Measurements from ENCODE around the gene B4GAT1.
"Not testable (repeated sequence)": the region's sequence is repeated elsewhere in the genome, so short reads cannot be mapped to it uniquely, and the experiment has no call there.

The B4GAT1 gene

DNA sequence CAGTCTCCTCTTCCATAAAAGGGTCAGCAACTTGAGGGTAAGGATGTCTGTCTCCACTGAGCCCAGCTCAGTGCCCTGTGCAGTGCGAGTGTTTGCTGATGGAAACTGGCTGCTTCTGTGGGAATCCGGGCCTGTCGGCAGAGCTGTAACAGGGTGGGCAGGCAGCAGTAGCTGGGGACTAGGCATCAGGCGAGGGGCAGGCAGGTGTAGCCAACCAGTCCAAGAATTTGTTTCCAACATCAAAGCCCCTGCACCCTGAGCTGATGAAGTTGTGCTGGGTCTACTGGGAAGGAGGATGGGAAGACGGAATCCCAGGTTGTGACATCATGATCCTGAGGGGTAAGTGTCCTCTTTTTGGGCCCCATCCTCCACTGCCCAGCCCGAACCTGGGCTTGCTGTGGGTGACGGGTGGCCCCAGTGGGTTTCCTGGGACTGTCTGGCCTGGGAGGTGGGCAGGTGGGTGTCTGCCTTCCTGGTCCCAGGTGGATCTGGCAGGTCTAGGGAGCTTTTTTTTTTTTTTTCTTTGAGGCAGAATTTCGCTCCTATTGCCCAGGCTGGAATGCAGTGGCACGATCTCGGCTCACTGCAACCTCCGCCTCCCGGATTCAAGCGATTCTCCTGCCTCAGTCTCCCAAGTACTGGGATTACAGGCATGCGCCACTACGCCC lies 13.1 kb upstream of the B4GAT1 start:
- TF ChIP-seq, protein P1, sequence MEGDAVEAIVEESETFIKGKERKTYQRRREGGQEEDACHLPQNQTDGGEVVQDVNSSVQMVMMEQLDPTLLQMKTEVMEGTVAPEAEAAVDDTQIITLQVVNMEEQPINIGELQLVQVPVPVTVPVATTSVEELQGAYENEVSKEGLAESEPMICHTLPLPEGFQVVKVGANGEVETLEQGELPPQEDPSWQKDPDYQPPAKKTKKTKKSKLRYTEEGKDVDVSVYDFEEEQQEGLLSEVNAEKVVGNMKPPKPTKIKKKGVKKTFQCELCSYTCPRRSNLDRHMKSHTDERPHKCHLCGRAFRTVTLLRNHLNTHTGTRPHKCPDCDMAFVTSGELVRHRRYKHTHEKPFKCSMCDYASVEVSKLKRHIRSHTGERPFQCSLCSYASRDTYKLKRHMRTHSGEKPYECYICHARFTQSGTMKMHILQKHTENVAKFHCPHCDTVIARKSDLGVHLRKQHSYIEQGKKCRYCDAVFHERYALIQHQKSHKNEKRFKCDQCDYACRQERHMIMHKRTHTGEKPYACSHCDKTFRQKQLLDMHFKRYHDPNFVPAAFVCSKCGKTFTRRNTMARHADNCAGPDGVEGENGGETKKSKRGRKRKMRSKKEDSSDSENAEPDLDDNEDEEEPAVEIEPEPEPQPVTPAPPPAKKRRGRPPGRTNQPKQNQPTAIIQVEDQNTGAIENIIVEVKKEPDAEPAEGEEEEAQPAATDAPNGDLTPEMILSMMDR (IDR thresholded peaks at IDR 0.05; ENCODE audit: insufficient read depth, missing control alignments): no peak
- FAIRE-seq (no peak), DNase-seq (ENCODE audit: insufficient read length, low spot score) (no peak)

DNA sequence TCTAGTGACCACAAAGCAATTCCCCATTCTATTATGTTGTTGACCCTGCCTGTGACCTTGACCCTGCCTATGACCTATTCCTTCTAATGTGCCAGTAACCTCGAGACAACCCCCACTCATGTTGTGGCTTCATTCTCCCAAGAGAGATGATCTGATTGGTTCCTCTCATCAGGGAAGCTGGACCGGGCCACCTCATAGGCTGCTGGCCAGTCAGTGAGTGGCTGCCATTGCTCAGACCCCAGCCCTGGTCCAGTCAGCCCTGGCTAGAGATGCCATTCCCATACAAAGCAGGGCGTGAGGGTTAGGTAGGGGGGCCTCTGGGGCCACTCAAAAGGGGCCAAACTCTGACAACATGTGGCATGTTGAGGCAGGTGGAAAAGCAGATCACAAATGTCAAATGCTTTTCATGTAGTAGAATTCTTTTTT lies 12.2 kb upstream of the B4GAT1 start:
- no peak for DNase-seq (ENCODE audit: insufficient read length, low spot score)
- no peak for FAIRE-seq
- TF ChIP-seq, protein P1 (IDR thresholded peaks at IDR 0.05; ENCODE audit: insufficient read depth, missing control alignments): no peak

DNA sequence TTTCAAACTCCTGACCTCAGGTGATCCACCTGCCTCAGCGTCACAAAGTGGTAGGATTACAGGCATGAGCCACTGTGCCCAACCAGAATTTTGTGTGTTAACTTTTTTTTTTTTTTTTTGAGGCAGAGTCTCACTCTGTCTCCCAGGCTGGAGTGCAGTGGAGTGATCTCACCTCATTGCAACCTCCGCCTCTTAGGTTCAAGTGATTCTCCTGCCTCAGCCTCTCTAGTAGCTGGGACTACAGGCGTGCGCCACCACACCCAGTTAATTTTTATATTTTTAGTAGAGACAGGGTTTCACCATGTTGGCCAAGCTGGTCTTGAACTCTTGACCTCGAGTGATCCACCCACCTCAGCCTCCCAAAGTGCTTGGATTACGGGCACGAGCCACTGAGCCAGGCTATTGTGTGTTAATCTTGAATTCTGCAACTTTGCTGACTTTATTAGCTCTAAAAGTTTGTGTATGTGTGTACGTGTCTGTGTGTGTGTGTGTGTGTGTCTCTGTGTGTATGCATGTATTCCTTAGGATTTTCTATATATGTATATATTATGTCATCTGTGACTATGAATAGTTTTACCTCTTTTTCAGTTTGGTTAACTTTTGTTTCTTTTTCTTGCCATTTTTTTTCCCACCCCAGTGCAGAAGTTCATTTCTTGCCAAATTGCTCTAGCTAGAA lies 3.3 kb upstream of the B4GAT1 start:
- not testable (repeated sequence) for FAIRE-seq; DNase-seq (ENCODE audit: insufficient read length, low spot score)

DNA sequence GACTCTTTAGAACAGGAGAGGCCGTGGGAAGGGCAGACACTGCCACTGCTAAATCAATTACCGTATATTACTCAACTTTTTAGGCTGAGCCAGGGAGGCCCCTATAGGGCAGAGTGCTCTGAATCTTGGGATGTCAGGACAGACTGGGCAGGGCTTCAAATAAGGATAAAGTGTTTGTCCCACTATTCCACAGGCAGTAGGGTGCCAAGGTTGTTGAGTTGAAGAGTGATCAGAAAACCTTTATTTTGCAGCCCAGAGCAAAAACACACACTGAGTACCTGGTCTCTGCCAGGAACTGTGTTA lies 1.6 kb upstream of the B4GAT1 start:
- TF ChIP-seq, protein P1 (IDR thresholded peaks at IDR 0.05; ENCODE audit: insufficient read depth, missing control alignments): no peak
- DNase-seq (ENCODE audit: insufficient read length, low spot score): no peak
- FAIRE-seq: no peak

DNA sequence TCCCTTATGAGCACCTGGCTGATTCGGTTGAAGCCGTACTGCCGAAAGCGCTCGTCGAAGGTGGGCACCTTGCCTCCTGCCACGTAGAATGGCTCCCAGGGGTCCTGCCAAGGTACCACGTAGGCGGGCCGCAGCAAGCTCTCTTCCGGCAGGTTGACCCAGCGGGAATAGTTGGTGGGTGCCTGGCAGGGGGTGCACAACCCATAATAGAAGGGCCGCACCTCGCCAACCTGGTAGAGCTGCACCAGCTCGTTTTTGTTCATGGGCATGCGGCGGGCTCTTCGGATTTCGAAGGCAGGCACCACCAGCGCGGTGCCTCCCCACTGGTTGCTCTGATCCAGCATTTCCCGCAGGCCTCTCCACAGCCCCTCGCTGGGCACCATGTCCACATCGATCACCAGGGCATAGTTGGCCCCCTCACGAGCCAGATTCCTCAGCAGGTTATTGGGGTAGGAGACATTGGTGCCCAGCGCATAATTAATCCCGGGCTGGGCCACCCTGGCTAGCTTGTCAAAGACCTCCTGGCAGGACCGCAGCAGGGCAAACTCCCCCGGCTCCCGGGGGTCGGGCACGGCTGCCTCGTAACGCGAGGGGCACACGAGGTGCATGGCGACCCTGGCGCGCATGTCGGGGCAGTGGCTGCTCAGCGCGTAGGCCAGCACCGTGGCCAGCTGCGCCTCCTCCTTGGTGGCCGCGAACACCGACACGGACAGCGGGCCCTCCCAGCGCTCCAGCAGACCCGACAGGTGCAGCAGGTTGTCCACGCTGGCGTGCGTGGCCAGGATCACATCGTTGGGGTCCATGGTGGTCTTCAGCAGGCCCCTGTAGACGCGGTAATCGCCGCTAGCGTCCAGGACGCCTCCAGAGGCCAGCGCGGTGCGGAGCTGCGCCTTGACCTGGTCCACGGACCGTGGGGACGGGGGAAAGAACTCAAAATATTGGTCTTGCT lies 679 bp downstream of the B4GAT1 start:
- FAIRE-seq (no peak), DNase-seq (ENCODE audit: insufficient read length, low spot score) (no peak)
- TF ChIP-seq, protein P1 (IDR thresholded peaks at IDR 0.05; ENCODE audit: insufficient read depth, missing control alignments): no peak

DNA sequence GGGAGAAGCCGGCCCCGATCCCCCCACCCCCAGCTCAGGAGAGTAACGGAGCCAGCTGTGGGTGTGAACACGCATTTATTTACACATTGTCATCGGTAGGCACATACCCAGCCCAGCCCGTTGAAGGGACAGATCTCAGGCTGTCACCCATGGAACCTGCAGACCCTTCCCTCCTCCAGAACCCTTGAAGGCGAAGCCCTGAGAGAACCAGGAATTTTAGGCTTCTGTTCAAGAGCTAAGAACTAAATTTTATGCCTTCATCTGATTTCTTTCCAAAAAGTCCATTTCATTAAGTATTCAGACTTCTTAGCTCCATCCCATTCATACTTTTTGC lies 2.1 kb downstream of the B4GAT1 start:
- no peak for FAIRE-seq
- TF ChIP-seq, protein P1 (IDR thresholded peaks at IDR 0.05; ENCODE audit: insufficient read depth, missing control alignments): no peak
- no peak for DNase-seq (ENCODE audit: insufficient read length, low spot score)

DNA sequence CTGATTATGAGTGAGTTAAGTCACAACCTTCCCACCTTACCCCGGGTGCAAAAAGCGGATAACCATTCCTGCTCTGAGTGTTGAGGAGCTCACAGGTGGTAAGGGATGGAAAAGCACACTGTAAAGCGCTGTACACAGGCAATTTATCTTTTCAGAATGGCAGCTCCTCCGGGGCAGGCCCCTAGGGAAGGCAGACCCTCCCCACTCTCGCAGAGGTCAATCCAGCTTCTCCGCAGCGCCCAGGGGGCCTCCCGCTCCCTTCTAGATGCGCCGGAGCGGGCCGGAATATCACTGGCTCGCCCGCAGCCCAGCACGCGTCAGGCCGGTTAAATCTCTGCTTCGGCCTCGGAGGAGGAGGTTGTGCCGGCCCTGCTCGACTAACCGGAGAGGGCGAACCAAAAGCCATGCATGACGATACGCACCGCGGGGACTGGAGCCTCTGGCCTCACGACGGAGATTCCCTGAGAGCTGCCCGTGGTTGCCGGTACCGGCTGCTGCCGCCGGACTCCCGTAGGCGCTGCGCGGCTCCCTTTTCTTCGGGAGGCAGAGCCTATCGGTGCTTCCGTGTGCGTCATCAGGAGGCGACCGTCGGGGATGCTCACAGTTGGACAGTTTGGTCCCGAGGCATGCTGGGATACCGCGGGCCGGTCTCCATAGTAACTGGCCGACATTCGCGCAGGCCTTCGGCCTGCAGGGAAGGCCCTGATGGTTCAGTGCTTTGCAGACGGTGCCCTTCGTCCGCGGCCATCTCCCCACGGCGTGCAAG lies 2.7 kb downstream of the B4GAT1 start, which contains the start of gene BRMS1:
TSS of gene BRMS1 (minus strand) at position 555 of the 766 bp plus-strand sequence. CDS start 2,870 bp downstream, outside the sequence.
- TF ChIP-seq, protein P1 (IDR thresholded peaks at IDR 0.05; ENCODE audit: insufficient read depth, missing control alignments): no peak
- FAIRE-seq (no peak), DNase-seq (ENCODE audit: insufficient read length, low spot score) (peak; percentile 97)
